Measurements from ENCODE around the gene CPNE1.

- no peak for TF ChIP-seq CTCF (conservative IDR thresholded peaks at IDR 0.05; ENCODE audit: low read length)
- no peak for TF ChIP-seq EZH2phosphoT487 (IDR thresholded peaks at IDR 0.05; ENCODE audit: borderline replicate concordance)
Measured at GRCh38 chr20:35586751-35587425, 77.8 kb downstream of the CPNE1 start.
